ENCODE measurements around the gene PEF1.
A peak's percentile ranks its signal among the peaks of the same experiment; 100 is the strongest.

The PEF1 gene

GRCh38 chr1:31627930-31628559 is 16.6 kb downstream of the PEF1 start:
- no peak for DNase-seq (ENCODE audit: low spot score)

- no peak for DNase-seq (ENCODE audit: low spot score)
These were observed 17.3 kb downstream of the PEF1 start for GRCh38 chr1:31627301-31627929.

- no peak for DNase-seq (ENCODE audit: low spot score)
These were observed 18.2 kb downstream of the PEF1 start for GRCh38 chr1:31626223-31627207.

GRCh38 chr1:31625561-31626222 is 19.0 kb downstream of the PEF1 start:
- DNase-seq (ENCODE audit: low spot score): no peak

GRCh38 chr1:31624731-31625514 is 19.8 kb downstream of the PEF1 start:
- no peak for DNase-seq (ENCODE audit: low spot score)

GRCh38 chr1:31624309-31624708 is 20.4 kb downstream of the PEF1 start:
- no peak for DNase-seq (ENCODE audit: low spot score)

GRCh38 chr1:31623365-31623764 is 21.3 kb downstream of the PEF1 start:
- no peak for DNase-seq (ENCODE audit: low spot score)

GRCh38 chr1:31621847-31622730 is 22.6 kb downstream of the PEF1 start:
- DNase-seq (ENCODE audit: low spot score): no peak

GRCh38 chr1:31621498-31621820 is 23.2 kb downstream of the PEF1 start:
- DNase-seq (ENCODE audit: low spot score): no peak

GRCh38 chr1:31620631-31621497 is 23.8 kb downstream of the PEF1 start:
- DNase-seq (ENCODE audit: low spot score): no peak

- DNase-seq (ENCODE audit: low spot score): no peak
These were observed 25.5 kb downstream of the PEF1 start for GRCh38 chr1:31618916-31619846.

- DNase-seq (ENCODE audit: low spot score): peak; percentile 91
These were observed 26.5 kb downstream of the PEF1 start for GRCh38 chr1:31617916-31618746.

GRCh38 chr1:31617218-31617915 is 27.3 kb downstream of the PEF1 start, which contains the start of gene HCRTR1:
Gene HCRTR1, plus strand, starts transcription at chr1:31617689. Its CDS starts 1,504 bp downstream, at chr1:31619193.
- DNase-seq (ENCODE audit: low spot score): peak; percentile 58

GRCh38 chr1:31615939-31616338 is 28.7 kb downstream of the PEF1 start:
- no peak for DNase-seq (ENCODE audit: low spot score)

GRCh38 chr1:31615414-31615813 is 29.3 kb downstream of the PEF1 start:
- no peak for DNase-seq (ENCODE audit: low spot score)

- DNase-seq (ENCODE audit: low spot score): no peak
These were observed 30.2 kb downstream of the PEF1 start for GRCh38 chr1:31614414-31615005.
